Cortex of kidney (tissue), 1 donor: ENCODE data around the gene DOCK1.
"Not testable (repeated sequence)": the region's sequence is repeated elsewhere in the genome, so short reads cannot be mapped to it uniquely, and the experiment has no call there.

Source experiments
- DNase-seq: peaks from one replicate; lab custom pipeline; 2025; lab: John Stamatoyannopoulos, UW

The DOCK1 gene

DNA sequence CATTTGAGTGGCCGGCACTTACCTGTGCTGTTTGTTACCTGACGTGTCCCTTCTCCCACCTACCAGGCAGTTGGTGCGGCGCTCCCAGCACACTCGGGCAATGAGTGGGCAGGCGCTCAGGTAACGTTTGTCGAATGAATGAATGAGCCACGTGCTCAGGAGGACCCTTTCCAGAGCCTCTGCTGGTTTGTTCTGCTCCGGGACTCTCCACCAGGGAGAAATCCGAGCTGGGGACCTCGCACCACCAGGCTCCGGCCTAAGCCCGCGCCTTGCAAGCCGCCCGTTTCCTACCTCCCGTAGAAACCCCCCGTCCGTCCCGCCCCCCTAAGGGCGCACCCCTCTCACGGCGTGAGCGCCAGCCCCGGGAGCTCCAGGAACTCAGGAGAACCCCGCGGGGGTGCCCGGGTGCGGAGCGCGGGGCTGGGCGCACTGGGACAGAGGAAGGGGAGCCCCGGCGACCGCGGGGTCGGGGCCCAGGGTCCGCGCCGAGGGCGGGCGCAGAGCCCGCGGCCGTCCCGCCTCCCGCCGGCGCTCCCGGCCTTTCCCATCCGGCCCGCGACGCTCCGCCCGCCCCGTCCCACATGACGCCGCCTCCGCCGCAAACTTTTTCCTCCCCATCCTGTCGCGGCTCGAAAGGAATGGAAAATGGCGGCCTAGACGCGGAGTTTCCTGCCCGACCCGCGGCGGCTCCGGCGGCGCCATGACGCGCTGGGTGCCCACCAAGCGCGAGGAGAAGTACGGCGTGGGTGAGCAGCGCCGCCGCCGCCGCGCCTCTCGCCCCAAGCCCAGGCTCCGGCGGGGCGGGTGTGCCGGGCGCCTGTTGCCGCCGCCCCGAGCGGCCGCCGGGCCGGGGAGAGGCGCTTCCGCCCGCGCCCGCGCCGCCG lies at the start of gene DOCK1:
Gene DOCK1, plus strand, starts transcription at position 611 of the 884 bp plus-strand sequence. Its CDS starts 90 bp downstream, at position 701.
- DNase-seq: no peak

DNA sequence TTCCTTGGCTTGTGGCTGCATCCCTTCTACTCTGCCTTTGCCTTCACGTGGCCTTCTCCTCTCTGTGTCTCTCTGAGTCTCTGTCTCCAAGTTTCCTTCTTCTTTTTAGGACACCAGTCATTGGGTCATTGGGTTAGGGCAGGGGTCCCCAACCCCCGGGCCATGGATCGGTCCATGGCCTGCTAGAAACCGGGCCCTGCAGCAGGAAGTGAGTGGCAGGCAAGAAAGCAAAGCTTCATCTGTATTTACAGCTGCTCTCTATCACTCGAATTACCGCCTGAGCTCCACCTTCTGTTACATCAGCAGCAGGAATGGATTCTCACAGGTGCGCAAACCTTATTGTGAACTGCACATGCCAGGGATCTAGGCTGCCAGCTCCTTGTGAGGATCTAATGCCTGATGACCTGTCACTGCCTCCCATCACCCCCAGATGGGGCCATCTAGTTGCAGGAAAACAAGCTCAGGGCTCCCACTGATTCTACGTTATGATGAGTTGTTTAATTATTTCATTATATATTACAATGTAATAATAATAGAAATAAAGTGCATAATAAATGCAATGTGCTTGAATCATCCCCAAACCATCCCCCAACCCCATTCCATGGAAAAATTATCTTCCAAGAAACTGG lies 47.9 kb upstream of the DOCK1 start:
- no peak for DNase-seq

DNA sequence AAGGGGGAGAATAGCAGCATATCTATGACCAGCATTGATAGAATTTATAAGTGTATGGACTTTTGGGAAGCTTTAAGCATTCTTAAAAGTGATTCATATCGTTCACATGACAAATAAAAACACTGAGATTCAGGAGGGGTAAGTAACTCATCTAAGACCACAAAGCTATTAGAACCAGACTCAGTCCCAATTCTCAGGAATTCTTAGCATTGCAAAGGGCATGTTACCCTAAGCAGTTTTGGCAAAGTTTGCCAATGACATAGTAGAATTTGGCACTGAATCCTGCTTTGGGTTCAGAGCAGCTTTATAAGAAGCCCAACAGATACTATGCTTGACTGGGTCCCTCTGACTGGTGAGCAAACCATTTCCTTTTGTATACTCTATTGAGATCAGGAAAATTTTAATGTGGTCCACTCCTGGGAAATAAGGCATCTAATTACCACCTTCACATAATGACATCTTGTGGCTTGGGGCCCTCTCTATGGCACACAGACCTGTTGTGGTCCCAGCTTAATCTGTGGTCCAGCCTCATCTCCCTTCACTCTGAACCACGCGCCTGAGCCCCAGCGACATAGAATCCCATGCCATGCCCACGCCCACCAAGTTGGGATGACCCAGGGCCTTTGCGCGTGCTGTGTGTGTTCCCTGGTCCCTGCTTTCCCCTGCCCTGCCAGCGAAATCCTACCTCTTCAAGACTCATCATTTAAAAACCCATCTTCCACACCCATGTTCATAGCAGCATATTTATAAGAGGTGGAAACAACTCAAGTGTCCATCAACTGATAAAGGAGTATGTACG lies 37.5 kb upstream of the DOCK1 start:
- DNase-seq: no peak

DNA sequence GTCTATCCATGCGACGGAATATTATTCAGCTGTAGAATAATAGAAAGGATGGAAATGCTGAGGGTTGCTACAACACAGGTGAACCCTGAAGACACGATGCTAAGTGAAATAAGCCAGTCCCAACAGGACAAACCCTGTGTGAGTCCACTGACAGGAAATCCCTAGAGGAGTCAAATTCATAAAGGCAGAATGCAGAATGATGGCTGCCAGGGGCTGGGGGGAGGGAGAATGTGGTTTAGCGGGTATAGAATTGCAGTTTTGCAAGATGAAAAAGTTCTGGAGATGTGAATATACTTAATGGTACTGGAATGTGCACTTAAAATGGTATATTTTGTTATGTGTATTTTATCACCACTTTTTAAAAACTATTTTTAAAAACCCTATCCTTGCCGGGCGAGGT lies 36.9 kb upstream of the DOCK1 start:
- DNase-seq: no peak

DNA sequence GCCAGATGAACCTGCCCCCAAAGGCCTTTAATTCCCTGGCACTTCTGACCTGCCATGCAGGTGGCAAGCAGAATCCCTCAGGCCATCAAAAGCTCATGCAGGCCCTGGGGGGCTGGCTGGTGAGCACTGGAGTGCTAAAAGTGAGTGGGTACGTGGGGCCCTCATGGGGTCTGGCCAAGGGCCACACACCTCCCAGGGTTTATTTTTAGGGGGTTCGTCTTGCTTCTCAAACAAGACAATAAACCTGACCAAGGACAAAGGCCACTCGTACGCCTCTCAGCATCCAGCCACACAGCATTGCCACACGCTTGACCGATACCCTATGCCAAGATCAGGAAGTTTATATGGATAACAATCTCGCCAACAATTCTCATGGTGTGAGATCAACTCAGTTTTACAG lies 33.1 kb upstream of the DOCK1 start:
- no peak for DNase-seq

DNA sequence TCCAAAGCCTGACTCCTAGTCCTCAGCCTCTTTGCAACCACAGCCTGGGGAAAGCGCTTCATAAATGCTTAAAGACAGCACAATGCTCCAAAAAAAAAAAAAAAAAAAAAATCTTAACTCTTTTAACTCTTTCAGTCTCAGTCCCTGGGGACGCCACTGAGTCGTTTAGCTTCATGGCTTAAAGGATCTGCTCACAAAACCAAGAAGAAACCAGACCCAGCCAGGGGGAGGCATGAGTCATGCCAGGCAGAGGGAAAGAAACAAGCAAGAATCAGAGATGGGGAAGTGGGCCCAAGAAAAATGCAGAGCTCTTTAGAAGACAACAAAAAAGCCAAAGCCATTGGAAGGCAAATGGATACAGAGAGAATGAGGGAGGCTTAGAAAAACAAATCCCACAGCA lies 32.5 kb upstream of the DOCK1 start:
- DNase-seq: no peak

DNA sequence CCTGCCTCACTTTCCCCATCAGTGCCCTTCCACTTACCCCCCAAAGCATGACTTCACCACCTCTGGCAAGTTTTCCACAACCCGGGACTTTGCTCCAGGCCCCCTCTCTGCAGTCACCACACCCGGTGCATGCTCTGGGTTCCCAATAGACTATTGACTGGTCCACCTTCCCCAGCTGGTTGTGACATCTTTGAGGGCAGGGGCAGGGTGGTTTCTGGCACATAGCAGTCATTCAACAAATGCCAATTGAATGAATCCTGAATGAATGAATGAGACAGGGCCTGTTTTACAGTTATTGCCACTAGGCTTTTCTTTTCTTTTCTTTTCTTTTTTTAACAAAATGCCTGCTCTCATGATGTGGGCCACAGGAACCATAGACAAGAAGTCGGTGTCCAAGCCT lies 28.8 kb upstream of the DOCK1 start:
- no peak for DNase-seq

DNA sequence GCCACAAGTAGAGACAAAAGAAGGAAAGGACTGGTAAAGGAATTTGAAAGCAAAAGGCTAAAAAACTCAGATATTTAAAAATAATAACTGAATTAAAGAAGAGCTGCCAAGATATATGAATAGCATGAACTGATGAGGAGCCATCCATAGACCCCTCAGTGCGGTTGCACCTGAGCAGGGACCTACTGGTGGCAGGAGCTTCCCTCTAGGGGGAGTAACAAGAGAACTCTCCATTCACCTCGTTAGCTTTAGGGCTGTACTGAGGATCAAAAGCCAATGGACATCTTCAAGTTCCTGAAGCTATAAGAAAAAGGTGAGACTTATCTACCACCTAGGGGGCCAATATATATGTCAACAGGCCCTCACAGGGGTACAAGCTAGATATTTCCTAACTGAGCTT lies 27.8 kb upstream of the DOCK1 start:
- no peak for DNase-seq

DNA sequence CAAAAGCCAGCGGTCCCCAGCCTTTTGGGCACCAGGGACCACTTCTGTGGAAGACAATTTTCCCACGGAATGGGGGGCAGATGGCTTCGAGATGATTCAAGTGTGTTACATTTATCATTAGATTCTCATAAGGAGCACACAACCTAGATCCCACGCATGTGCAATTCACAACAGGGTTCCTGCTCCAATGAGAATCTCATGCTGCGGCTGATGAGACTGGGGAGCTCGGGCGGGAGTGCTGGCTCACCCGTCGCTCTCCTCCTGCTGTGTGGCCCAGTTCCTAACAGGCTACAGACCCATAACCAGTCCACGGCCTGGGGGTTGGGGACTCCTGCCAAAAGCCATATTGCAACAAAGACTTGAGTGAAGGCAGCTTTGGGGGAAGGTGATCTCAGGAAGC lies 26.6 kb upstream of the DOCK1 start:
- no peak for DNase-seq

DNA sequence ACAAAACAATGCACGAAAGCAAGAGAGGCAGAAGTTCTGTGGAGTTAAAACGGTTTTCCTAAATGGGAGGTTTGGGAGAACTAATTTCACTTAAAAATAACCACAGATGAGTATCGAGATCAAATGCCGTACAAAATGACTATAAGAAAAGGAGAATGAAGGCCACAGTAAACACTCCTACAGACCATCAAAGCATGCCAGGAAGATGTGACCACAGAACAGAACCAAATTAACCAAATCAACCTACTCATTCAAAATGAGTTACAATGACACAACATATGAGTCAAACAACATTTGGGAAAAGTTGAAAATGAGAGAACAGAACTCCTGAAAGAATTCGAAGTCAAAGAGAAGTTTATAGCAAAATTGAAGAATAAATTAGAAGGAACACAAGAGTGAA lies 24.3 kb upstream of the DOCK1 start:
- no peak for DNase-seq

DNA sequence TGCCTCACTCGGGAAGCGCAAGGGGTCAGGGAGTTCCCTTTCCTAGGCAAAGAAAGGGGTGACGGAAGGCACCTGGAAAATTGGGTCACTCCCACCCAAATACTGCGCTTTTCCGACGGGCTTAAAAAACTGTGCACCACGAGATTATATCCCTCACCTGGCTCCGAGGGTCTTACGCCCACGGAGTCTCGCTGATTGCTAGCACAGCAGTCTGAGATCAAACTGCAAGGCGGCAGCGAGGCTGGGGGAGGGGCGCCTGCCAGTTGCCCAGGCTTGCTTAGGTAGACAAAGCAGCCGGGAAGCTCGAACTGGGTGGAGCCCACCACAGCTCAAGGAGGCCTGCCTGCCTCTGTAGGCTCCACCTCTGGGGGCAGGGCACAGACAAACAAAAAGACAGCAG lies 23.2 kb upstream of the DOCK1 start:
- DNase-seq: not testable (repeated sequence)

DNA sequence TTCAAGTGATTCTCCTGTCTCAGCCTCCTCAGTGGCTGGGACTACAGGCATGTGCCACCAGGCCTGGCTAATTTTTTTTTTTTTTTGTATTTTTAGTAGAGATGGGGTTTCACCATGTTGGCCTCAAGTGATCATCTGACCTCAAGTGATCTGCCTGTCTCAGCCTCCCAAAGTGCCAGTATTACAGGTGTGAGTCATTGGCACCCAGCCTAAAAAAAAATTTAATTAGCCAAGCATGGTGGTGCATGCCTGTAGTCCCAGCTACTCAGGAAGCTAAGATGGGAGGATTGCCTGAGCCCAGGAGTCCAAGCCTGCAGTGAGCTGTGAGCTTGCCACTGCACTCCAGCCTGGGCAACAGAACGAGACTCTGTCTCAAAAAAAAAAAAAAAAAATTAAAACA lies 16.8 kb upstream of the DOCK1 start:
- DNase-seq: not testable (repeated sequence)

DNA sequence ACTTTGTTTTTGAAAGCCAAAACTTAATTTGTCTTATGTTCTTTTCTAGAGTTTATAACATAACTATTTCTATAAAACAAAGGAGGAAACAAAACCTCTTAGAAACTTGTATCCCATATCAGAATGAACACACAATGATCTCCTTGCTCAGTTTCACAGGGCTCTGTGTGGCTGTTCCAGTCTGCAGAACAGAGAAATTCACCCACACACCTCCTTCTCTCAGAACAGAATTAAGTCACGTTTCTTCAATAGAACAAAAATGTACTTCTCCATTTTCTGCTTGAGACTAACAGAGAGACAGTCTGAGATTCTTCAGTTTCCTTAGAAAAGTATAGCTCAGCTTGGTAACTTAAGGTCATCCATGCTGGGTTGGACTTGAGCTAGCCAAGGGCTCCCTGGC lies 15.8 kb upstream of the DOCK1 start:
- DNase-seq: no peak

DNA sequence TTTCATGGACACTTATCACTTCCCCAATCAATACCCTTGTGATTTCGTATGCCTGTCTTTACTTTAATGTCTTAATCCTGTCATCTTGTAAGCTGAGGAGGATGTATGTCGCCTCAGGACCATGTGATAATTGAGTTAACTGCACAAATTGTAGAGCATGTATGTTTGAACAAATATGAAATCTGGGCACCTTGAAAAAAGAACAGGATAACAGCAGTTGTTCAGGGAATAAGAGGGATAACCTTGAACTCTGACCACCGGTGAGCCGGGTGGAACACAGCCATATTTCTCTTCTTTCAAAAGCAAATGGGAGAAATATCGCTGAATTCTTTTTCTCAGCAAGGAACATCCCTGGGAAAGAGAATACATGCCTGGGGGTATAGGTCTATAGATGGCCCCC lies 14.4 kb upstream of the DOCK1 start:
- not testable (repeated sequence) for DNase-seq

DNA sequence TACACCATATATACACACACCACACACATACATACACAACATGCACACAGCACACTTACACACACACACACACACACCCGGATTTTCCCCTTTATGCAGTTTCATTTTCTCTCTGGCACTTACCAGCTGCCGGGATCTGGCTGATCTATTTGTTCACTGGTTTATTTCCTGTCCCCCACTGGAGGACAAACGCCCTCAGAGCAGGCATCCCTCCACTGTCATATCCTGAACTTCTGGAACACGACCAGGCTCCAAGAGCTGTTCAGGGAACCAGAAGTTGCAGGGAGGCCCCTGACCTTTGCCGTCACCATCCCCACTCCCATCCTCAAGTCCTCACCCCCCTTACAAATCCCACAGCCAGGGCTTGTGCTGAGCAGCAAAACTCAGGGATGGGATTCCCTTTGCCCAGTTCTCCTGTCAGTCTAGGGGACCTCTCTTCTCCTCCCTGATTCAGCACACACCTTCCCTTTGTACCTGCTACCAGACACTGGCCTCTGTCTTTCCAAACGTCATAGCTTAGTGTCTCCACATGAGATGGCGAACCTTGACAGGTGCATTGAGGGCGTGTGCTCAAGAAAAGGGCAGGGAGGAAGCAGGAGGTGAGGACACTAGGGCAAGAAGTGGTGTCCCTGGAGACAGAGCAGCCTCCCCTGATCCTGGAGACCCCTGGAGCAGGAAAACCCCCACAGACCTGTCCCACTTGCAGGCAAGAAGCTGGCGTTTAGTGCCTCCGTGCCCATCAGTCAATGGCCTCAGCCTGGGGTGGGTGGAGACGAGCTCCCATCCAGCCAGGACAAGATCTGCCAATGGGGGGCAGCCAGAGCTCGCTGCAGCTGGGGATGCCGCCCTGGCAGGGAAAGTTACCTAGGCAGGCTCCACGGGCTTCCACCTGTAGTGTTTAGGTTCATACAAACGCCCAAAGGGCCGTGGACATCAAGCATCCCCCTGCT lies 12.7 kb upstream of the DOCK1 start:
- DNase-seq: no peak

DNA sequence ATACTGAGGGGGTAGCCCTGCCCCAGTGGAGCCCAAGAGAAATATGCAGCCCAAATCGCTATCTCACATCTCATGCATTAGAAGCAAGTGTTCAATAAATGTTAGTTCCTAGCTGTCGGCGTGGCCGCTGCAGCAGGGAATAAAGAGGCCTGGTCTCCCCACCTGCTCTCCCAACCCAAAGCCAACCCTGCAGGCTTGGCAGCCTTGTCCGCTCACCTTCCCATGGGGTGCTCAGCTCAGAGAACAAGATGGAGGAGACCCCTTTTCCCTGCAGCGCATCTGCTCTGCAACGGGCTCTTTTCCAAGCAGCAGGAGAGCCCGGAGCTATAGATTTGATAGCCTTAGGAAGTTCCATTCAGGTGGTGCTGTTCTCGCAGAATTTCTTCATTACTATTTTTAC lies 12.0 kb upstream of the DOCK1 start:
- DNase-seq: no peak

DNA sequence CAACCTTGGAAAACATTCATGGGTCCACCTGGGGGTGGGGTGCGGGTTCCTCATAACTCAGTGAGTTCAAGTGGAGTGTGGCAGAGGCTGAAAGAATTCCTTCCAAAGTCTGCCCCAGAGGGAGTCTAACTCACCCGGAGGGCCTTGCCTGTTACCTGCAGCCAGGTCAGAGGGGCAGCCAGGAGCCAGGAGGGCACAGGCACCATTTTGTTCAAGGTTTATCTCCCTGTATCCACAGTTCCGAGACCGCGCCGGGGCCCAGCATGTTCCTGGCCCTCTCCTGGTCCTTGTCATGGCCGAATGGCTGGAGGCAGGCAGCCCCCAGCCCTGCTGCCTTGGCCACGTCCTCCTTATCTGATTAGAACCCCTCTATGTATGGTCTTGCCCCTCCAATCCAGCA lies 11.4 kb upstream of the DOCK1 start:
- DNase-seq: no peak

DNA sequence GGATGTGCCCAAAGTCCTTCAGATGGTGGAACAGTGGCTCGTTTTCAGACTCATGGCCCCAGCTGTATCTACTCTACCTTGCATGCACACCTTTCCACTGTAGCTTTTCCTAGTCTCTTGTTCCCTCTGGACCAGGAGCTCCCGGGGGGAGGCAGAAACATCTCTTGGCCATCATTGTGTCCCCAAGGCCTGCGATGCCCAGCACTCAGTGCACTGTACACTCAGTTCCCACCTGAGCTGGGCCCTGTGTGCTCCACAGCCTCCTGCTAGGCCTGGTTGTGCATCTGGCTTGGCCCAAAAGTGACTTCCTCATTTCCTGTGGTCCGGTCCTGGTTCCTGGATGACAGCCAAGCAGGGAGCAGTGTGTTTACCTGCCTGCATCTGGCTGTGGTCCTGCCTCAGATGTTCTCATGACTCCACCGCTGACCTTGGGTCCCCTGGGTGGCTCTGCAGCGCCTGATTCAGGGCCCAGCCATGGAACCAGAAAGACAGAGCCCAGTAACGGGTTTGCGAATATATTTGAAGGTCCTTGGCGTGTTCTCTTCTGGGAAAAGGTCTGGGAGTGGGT lies 9.9 kb upstream of the DOCK1 start:
- no peak for DNase-seq

DNA sequence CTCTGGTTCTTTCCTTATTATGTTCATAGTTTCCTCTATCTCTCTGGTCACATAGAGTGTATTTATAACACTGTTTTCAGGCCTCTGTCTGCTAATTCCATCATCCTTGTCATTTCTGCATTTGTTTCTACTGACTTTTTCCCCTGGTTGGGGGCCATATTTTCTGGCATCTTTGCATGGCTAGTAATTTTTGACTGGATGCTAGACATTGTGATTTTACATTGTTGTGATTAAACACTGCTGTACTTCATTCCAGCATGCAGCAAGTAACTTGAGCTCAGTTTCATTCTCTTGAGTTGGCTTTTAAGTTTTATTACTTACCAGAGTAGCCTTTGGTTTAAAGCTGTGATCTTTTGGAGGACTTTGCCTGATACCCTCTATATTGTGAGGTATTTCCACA lies 6.8 kb upstream of the DOCK1 start:
- DNase-seq: no peak

DNA sequence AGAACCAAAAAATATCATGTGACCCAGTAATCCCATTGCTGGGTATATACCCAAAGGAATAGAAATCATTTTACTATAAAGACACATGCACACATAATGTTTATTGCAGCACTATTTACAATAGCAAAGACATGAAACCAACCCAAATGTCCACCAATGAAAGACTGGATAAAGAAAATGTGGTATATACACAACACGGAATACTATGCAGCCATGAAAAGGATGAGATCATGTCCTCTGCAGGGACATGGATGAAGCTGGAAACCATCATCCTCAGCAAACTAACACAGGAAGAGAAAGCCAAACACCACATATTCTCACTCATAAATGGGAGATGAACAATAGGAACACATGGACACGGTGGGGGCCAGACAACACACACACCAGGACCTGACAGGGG lies 5.7 kb upstream of the DOCK1 start:
- not testable (repeated sequence) for DNase-seq

DNA sequence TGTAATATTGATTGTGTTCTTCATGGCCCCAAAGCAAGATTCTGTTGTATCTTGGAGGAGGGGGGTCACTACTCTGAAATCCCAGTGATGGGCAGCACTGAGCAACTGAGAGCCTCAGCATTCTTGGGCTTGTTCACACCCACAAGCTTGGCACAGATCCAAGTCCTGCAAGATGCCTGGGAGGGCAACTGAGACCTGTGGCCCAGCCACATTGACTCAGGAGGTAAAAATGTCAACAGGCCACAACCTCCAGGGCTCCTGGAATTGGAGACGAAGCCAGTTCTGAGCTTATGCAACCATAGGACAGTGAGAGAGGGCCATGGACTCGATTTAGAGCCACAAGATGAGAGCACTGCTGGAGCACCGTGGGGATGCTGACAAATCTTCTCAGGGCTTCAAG lies 3.1 kb upstream of the DOCK1 start:
- DNase-seq: no peak
